Fibroblast of skin of abdomen (primary cell): ENCODE results near the gene ORC5. TPM values are rescaled to one million over a fixed set of nuclear protein-coding genes. Genes with fewer than 3 reads are reported as not detected.
A peak's percentile ranks its signal among the peaks of the same experiment; 100 is the strongest.
"Not testable (repeated sequence)": the region's sequence is repeated elsewhere in the genome, so short reads cannot be mapped to it uniquely, and the experiment has no call there.

ENCODE experiments used
- DNase-seq: peaks from one replicate; pipeline ENCODE4 v3.0.0-alpha.2; 2013
- polyA plus RNA-seq, 2 experiments: library from polyadenylated mRNA; unstranded; fragments of 120-200 nt; gene quantifications; one replicate each; pipeline ENCODE4 v1.2.1, GENCODE V29; 2013; ENCODE audit not compliant: insufficient read length in 2 of 2

ORC5 gene
- polyA plus RNA-seq (2013, experiment 1 of 2; ENCODE audit: insufficient read length) = 16.0 TPM
- 16.1 TPM for polyA plus RNA-seq (2013, experiment 2 of 2; ENCODE audit: insufficient read length)

GRCh38 chr7:104207731-104208420, at the start of gene ORC5:
Gene ORC5, minus strand, starts transcription at chr7:104208013. Its CDS starts 109 bp downstream, at chr7:104207904.
- DNase-seq = peak; percentile 81

GRCh38 chr7:104255616-104256015, 47.8 kb upstream of the ORC5 start:
- no peak for DNase-seq

- DNase-seq = no peak
Observed at GRCh38 chr7:104255194-104255593, 47.4 kb upstream of the ORC5 start.

- DNase-seq = no peak
Observed at GRCh38 chr7:104254696-104255095, 46.9 kb upstream of the ORC5 start.

- no peak for DNase-seq
Observed at GRCh38 chr7:104252409-104253134, 44.8 kb upstream of the ORC5 start.

GRCh38 chr7:104242638-104243037, 34.8 kb upstream of the ORC5 start:
- DNase-seq = no peak

- DNase-seq = no peak
Observed at GRCh38 chr7:104241538-104242209, 33.9 kb upstream of the ORC5 start.

GRCh38 chr7:104241135-104241534, 33.3 kb upstream of the ORC5 start:
- no peak for DNase-seq

GRCh38 chr7:104240401-104240800, 32.6 kb upstream of the ORC5 start:
- no peak for DNase-seq

GRCh38 chr7:104234990-104235389, 27.2 kb upstream of the ORC5 start:
- not testable (repeated sequence) for DNase-seq

GRCh38 chr7:104231054-104232046, 23.5 kb upstream of the ORC5 start:
- DNase-seq = peak; percentile 51

- DNase-seq = peak; percentile 70
Observed at GRCh38 chr7:104230606-104231005, 22.8 kb upstream of the ORC5 start.

GRCh38 chr7:104228442-104228841, 20.6 kb upstream of the ORC5 start:
- no peak for DNase-seq

- no peak for DNase-seq
Observed at GRCh38 chr7:104225451-104225850, 17.6 kb upstream of the ORC5 start.

GRCh38 chr7:104217620-104218019, 9.8 kb upstream of the ORC5 start:
- DNase-seq = no peak

GRCh38 chr7:104209063-104209462, 1.2 kb upstream of the ORC5 start:
- no peak for DNase-seq

- DNase-seq = no peak
Observed at GRCh38 chr7:104208421-104208780, 588 bp upstream of the ORC5 start.

- DNase-seq = no peak
Observed at GRCh38 chr7:104207348-104207730, 474 bp downstream of the ORC5 start.

GRCh38 chr7:104206841-104207240, 972 bp downstream of the ORC5 start:
- no peak for DNase-seq

GRCh38 chr7:104198673-104199278, 9.0 kb downstream of the ORC5 start:
- DNase-seq = no peak

- DNase-seq = no peak
Observed at GRCh38 chr7:104196161-104196560, 11.7 kb downstream of the ORC5 start.

GRCh38 chr7:104192434-104192833, 15.4 kb downstream of the ORC5 start:
- DNase-seq = no peak
